Measurements from ENCODE around the gene RHOH. TPM values are rescaled to one million over a fixed set of nuclear protein-coding genes. Genes with fewer than 3 reads are reported as not detected.
"Not testable (repeated sequence)": the region's sequence is repeated elsewhere in the genome, so short reads cannot be mapped to it uniquely, and the experiment has no call there.

Gene RHOH
- total RNA-seq, 1 donor from 2014 or later, result 11.2 TPM

DNA sequence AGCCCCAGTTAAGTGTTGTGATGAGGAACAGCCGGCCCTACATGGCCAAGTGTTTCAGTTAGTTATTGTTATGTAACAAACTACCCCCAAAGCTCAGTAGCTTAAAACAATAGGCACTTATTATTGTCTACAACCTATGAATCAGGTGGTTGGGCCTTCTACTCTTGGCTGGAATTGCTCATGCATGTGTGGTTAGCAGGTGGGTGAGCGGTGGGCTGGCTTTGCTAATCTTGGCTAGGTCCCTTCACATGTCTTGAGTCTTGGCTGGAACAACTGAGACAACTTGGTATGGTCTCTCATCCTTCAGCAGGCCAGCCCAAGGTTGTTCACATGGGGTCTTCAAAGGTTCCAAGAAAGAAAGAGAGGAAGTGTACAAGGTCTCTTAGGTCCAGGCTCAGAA, 83.8 kb downstream of the RHOH start:
- Mint-ChIP-seq H3K4me1 (peaks cover 20% of the 10 kb centered on the region), H3K36me3 (peaks cover 2% of the 10 kb centered on the region), H3K4me3 (no peak overlapping the region), H3K9me3 (peaks cover 4% of the 10 kb centered on the region), H3K27me3 (ENCODE audit: insufficient read depth, low read depth) (peaks cover 3% of the 10 kb centered on the region), H3K27ac (no peak overlapping the region)
- H3K27me3 ChIP-seq, result no peaks in the 10 kb centered on the region
- H3F3A ChIP-seq (ENCODE audit: low read depth), result peaks cover 5% of the 10 kb centered on the region
- no peak overlapping the region for H3K4me2 ChIP-seq
- no peak overlapping the region for H2AFZ ChIP-seq (replicated peaks)
- no peak for DNase-seq (ENCODE audit: low spot score)
- no peak overlapping the region for H3K27ac ChIP-seq
- TF ChIP-seq EZH2phosphoT487 (IDR thresholded peaks at IDR 0.05) (no peak), CTCF (IDR thresholded peaks at IDR 0.05) (no peak), EZH2 (IDR thresholded peaks at IDR 0.05) (no peak)
- H3K79me2 ChIP-seq (ENCODE audit: low read depth), result no peaks in the 10 kb centered on the region
- H3K9me3 ChIP-seq (ENCODE audit: low read depth), result no peaks in the 10 kb centered on the region
- no peaks in the 10 kb centered on the region for H3K36me3 ChIP-seq
- H3K4me1 ChIP-seq, result peaks cover 2% of the 10 kb centered on the region
- H4K20me1 ChIP-seq (ENCODE audit: low read depth), result no peaks in the 10 kb centered on the region
- no peak overlapping the region for H3K9ac ChIP-seq
- H3K4me3 ChIP-seq, result no peak overlapping the region

GRCh38 chr4:40281099-40281498, 84.3 kb downstream of the RHOH start:
- Mint-ChIP-seq H3K36me3 (peaks cover 4% of the 10 kb centered on the region), H3K9me3 (peaks cover 4% of the 10 kb centered on the region), H3K27ac (no peak overlapping the region), H3K4me3 (no peak overlapping the region), H3K27me3 (ENCODE audit: insufficient read depth, low read depth) (peaks cover 6% of the 10 kb centered on the region), H3K4me1 (peaks cover 25% of the 10 kb centered on the region)
- Histone ChIP-seq H3K4me3 (no peak overlapping the region), H3K4me2 (no peak overlapping the region), H2AFZ (replicated peaks) (no peak overlapping the region), H4K20me1 (ENCODE audit: low read depth) (no peaks in the 10 kb centered on the region), H3K9me3 (ENCODE audit: low read depth) (no peaks in the 10 kb centered on the region), H3K36me3 (no peaks in the 10 kb centered on the region), H3F3A (ENCODE audit: low read depth) (peaks cover 5% of the 10 kb centered on the region), H3K27ac (no peak overlapping the region), H3K79me2 (ENCODE audit: low read depth) (no peaks in the 10 kb centered on the region), H3K27me3 (no peaks in the 10 kb centered on the region), H3K9ac (no peak overlapping the region), H3K4me1 (peaks cover 5% of the 10 kb centered on the region)
- TF ChIP-seq EZH2 (IDR thresholded peaks at IDR 0.05), result no peak
- TF ChIP-seq CTCF (IDR thresholded peaks at IDR 0.05), result no peak
- TF ChIP-seq EZH2phosphoT487 (IDR thresholded peaks at IDR 0.05), result no peak
- DNase-seq (ENCODE audit: low spot score), result no peak

GRCh38 chr4:40281913-40282312, 85.1 kb downstream of the RHOH start:
- Histone ChIP-seq H3K9me3 (ENCODE audit: low read depth) (no peaks in the 10 kb centered on the region), H3K4me1 (peaks cover 5% of the 10 kb centered on the region), H3K4me3 (no peak overlapping the region), H3K4me2 (no peak overlapping the region), H2AFZ (replicated peaks) (no peak overlapping the region), H3K27me3 (no peaks in the 10 kb centered on the region), H3K27ac (no peak overlapping the region), H3F3A (ENCODE audit: low read depth) (peaks cover 5% of the 10 kb centered on the region), H3K36me3 (no peaks in the 10 kb centered on the region), H3K9ac (no peak overlapping the region), H3K79me2 (ENCODE audit: low read depth) (no peaks in the 10 kb centered on the region), H4K20me1 (ENCODE audit: low read depth) (no peaks in the 10 kb centered on the region)
- no peak for TF ChIP-seq EZH2 (IDR thresholded peaks at IDR 0.05)
- H3K9me3 Mint-ChIP-seq, result peaks cover 4% of the 10 kb centered on the region
- no peak overlapping the region for H3K4me3 Mint-ChIP-seq
- peaks cover 28% of the 10 kb centered on the region for H3K4me1 Mint-ChIP-seq
- DNase-seq (ENCODE audit: low spot score), result no peak
- peaks cover 9% of the 10 kb centered on the region for H3K27me3 Mint-ChIP-seq (ENCODE audit: insufficient read depth, low read depth)
- peaks cover 4% of the 10 kb centered on the region for H3K36me3 Mint-ChIP-seq
- H3K27ac Mint-ChIP-seq, result peak overlapping the region; percentile 44

GRCh38 chr4:40282857-40283256, 86.0 kb downstream of the RHOH start:
- not testable (repeated sequence) for H3F3A ChIP-seq (ENCODE audit: low read depth); DNase-seq (ENCODE audit: low spot score); H3K27ac ChIP-seq; H3K36me3 Mint-ChIP-seq; H2AFZ ChIP-seq (replicated peaks); H3K4me3 Mint-ChIP-seq; H3K27me3 ChIP-seq; H3K4me3 ChIP-seq; H3K36me3 ChIP-seq; H3K9me3 Mint-ChIP-seq; H3K9me3 ChIP-seq (ENCODE audit: low read depth); H3K4me2 ChIP-seq; H3K79me2 ChIP-seq (ENCODE audit: low read depth); H3K9ac ChIP-seq; H3K4me1 ChIP-seq; H4K20me1 ChIP-seq (ENCODE audit: low read depth)
- Mint-ChIP-seq H3K27me3 (ENCODE audit: insufficient read depth, low read depth) (peaks cover 11% of the 10 kb centered on the region), H3K27ac (peak overlapping the region; percentile 33), H3K4me1 (peaks cover 31% of the 10 kb centered on the region)
